ENCODE measurements around the gene ITGA8.
"Not testable (repeated sequence)": the region's sequence is repeated elsewhere in the genome, so short reads cannot be mapped to it uniquely, and the experiment has no call there.

Gene ITGA8

DNA sequence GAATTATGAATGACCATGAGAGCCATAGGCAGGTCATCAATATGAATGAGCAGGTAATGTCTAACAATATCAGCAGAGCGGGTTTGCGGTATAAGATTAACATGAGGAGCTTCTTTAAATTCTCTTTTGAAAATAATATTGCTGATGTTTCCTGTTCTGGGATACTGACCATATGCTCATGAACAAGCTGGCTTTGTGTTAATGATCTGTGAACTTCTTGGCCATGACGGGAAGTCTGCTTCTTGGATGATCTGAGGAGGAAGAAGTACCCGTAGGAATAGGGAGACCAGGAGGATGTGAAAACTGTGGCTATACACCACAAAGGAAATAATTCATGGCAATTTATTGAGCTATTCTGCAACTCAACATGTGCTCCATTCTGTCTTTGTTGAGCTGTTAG lies 38.6 kb downstream of the ITGA8 start:
- no peak for DNase-seq (ENCODE audit: low read depth in 2 of 2)

DNA sequence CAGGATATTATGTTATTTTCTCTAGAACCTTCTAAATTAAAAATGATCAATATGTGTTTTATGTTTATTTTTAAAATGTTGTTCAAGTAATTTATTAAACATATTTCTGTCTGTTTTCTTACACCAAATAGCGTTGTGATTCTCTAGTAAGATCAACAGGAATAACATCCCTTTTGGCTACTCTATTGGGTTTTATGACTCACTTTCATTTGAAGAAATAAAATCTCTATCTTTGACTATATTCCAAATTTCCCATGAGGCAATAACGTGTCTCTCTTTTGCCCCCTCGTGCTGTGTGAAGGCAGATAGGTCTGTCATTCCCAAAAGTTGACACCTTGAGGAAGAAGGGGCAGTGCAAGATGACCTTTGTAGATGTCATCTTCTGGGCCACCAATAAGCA lies 40.9 kb downstream of the ITGA8 start:
- no peak for DNase-seq (ENCODE audit: low read depth in 2 of 2)

DNA sequence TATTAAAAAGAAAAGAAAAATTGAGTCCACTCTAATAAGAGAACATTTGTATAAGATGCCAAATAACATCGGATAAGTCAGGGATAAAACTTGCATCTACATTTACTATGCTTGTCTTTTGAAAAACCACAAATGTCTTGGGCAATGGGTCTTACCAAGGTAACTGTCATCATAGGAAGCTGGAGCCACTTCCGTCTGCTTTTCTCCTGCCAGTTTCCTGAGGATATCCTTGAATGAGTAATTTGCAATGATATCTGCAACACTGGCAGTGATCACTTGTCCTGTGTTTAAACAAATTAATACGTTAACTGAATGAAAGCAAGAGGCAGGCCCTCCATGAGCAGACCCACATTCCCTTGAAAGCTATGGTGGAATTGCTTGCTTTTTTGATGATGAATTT lies 47.3 kb downstream of the ITGA8 start:
- DNase-seq (ENCODE audit: low read depth in 2 of 2) = no peak

DNA sequence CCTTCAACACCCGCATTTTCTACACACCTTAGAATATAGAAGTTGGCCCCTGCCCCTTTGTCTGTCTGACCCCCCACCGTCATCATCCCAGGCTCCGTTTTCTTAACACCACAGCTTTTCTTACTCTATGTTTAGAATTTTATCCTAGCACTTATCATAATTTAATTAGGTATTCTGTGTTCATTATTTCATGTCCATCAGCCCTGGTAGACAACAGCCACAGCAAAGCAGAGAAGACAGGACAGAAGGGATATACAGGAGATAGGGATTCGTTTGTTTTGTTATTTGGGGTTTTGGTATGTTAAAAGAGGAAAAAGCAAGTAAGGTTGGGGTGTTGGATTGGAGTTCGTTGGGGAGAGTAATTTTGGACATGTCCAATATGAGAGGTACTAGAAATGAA lies 48.8 kb downstream of the ITGA8 start:
- DNase-seq (ENCODE audit: low read depth in 2 of 2) = no peak

DNA sequence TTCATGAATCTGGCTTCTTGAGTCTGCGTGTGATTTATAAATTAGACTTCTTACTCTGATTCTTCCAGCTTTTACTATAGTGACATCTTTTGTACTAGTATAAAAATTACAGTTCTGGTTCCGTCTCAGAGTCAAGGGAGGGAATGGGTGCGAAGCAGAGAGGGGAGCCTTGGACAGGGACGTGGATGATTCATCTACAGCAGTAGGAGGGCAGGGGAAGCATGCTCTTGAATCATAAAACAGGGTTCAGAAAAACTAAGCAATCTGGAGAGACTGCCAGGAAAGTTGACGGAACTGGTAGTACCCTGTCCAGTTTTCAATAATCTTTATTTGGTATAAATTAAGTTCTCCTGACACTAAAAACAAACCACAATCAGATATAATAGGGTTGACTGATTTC lies 58.1 kb downstream of the ITGA8 start:
- no peak for DNase-seq (ENCODE audit: low read depth in 2 of 2)

DNA sequence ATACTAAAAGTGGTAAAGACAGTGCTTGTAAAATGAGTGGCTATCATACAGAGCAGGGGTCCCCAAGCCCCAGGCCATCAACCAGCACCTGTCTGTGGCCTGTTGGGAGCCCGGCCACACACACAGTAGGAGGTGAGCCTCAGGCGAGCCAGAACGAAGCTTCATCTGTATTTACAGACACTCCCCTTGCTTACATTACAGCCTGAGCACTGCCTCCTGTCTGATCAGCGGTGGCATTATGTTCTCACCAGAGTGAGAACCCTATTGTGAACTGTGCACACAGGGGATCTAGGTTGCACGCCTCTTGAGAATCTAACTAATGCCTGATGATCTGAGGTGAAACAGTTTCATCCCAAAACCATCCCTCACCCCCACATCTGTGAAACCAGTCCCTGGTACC lies 58.7 kb downstream of the ITGA8 start:
- no peak for DNase-seq (ENCODE audit: low read depth in 2 of 2)

DNA sequence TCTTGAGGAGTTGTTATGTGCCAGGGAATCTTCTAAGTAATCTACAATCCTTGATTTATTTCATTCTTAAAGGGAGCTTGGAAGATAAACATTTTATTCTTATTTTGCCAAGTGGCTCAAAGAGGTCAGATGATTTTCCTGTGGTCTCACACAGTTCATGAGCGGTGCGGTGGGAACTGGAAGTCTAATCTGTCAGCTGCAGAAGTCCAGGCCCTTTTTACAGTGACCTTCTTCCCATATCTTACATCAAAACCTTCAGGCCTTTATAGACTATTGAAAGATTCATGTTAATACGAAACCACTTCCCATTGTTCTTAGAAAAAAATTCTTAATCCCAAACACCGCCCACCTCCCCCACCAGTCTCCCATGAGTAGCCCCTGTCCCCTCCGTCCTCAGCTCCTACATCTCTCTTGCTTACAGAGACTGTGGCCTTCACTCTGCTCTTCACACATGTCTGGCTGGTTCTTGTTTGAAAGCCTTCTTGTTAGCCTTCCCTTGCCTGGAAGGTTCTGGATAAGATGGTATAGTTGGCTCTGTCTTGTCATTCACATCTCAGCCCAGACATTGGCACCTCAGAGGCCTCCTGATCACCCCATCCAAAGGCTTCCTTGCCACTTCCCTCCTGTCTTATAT lies 61.5 kb downstream of the ITGA8 start:
- DNase-seq (ENCODE audit: low read depth in 2 of 2) = no peak

DNA sequence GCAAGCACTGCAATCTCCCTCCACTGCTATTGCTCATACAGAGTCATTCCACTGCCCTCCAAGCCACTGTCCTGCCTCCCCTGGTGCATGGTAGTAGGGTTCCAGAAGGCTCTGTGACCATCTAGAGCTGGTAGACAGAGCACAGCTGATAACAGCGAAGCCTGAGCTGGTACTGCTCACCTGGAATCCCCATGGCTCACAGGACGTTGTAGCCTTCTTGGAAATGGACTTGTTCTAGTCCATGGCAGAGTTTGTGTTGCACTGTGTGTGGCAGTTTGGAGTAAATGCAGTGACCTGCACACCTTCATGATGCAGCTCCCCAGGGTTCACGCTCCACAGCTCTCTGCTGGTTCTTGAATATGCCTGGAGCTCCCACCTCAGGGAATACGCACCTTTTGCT lies 67.0 kb downstream of the ITGA8 start:
- no peak for DNase-seq (ENCODE audit: low read depth in 2 of 2)

DNA sequence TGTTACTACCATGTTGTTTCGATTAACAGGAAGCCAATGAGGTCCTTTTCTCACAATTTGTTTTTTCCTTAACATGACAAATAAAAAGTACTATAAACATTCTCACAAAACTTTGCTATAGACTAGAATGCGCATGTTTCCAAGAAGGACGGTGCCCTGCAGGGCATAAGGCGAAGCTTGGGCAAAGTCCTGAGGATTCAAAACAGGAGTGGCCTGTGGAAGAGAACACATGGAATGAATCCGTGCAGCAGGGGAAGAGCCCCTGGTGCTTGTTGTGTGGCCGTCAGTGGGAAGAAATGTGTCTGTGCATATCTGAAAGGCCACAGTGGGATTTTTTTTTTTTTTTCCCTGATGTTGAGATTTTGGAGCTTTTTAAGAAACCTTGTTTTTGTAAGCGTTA lies 67.6 kb downstream of the ITGA8 start:
- no peak for DNase-seq (ENCODE audit: low read depth in 2 of 2)

DNA sequence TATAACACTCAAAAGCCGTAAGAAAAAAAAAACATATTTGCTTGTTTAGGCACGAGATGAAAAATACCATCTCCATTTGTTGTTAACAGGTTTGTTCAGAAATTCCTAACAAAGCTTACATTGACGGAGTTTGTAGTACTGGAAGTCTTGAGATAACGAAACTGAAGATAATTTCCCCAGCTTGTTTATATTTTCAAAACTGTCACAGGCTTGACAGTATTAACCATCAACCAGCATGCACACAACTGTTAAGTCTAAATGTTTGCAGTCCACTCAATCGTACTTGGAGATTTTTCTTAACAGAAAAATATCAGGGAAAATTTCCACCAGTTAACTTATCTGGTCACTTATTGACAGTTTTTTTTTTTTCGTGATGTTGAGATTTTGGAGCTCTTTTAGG lies 68.5 kb downstream of the ITGA8 start:
- DNase-seq (ENCODE audit: low read depth in 2 of 2) = no peak

DNA sequence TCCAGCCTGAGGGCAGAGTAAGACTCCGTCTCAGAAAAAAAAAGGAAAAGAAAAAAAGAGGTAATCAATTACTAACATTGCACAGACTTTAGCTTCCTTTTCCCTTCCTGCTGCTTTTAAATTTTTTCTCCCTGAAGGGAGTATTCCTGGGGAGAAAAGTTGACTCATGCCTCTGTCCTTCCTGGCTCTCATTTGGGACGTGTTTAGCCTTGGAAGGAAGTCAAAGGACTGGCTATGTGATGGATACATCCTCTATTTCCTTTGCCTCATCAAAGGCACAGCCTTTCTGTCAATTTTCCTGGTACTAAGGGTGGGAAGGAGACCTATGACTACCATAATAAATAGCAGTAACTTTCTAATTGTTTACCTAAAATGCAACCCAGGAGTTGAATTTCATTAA lies 77.6 kb downstream of the ITGA8 start:
- no peak for DNase-seq (ENCODE audit: low read depth in 2 of 2)

DNA sequence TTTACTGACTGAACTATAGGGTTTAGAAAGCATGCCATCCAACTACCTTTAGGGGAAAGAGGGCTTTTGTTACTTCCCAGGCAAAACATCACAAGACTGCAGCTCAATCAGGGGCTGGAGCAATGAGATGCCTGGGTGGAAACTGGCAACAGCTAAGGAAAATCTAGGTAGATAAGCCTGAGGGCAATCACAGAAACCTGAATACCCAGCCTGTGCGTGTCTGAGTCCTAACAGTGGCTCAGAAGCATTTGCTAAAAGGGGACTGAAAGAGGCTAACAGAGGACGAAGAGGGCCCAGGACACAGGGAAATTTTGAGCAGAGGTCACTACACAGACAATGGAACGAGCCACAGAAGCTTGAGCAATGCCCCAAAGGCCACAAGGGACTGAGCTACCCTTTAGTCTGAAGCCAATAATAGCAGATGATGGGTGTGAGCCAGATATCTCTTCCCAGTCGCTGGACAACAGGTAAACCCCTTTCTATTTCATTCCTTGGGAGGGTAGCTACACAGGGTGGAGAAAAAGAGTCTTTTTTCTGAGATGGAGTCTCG lies 79.1 kb downstream of the ITGA8 start:
- DNase-seq (ENCODE audit: low read depth in 2 of 2) = no peak

DNA sequence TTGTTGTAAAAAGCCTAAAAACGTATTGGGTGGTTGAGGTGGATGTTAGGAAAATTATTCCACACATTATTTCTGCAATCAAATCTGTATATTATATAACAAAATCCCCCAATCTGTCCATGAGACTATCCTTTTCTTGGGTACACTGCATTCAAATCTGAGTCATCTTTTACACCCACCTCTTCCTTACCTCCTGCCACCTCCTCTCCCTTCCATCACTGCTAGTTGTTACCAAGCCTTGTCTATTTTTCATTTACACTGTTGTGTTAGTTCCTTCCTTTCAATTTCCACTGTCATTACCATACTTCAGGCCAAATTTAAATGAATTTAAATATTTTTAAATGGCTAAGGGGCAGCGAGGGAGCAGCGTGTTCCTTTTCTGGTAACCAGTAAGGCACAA lies 83.3 kb downstream of the ITGA8 start:
- DNase-seq (ENCODE audit: low read depth in 2 of 2) = no peak

DNA sequence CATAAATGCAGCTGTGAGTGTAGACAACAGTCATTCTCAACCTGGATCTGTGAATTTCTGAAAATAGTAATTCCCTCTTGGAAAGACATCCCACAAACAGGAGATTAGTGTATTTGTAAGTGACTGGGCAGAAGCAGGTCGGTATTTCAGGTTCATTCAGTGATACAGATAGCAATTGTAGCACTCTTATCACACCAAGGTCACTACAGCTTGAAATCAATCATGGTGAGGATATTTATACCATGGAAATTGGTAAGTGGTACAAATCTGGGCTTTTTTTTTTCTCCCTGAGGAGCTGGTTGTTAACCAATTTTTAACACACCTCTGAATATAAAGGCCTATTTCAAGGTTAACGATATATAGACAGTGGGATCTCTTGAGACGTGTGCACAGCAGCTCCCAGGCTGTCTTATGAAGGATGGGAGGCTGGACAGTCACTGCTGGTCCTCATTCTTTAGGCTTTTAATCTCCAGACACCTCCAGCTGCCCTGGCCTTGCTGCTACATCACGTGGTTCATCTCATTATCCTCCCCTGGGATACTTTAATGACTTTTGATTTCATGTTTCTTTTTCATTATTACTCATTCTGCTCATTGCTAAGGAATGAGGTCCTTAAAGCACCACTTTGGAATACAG lies 87.1 kb downstream of the ITGA8 start:
- no peak for DNase-seq (ENCODE audit: low read depth in 2 of 2)

DNA sequence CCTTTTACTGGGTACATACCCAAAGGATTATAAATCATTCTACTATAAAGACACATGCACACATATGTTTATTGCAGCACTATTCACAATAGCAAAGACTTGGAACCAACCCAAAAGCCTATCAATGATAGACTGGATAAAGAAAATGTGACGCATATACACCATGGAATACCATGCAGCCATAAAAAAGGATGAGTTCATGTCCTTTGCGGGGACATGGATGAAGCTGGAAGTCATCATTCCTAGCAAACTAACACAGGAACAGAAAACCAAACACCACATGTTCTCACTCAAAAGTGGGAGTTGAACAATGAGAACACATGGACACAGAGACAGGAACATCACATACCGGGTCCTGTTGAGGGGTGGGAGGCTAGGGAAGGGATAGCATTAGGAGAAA lies 88.5 kb downstream of the ITGA8 start:
- not testable (repeated sequence) for DNase-seq (ENCODE audit: low read depth in 2 of 2)

DNA sequence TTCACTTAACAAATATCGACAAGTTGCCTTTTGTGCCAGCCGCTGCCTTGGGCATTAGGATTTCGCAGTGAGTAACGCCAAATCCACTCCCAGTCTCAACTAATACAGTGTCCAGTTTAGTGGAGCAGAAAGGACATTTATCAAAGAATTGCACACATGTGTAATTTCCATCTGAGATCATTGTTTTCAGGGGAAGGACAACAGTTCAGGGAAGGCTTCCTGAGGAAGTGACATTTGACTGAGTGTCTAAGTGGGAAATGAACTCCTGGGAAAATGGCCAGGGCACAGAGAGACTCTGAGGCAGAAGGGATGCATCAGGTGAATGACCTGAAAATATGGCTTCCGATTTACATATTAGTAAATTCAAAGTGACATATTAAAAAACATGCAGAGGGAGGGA lies 89.4 kb downstream of the ITGA8 start:
- DNase-seq (ENCODE audit: low read depth in 2 of 2) = no peak

DNA sequence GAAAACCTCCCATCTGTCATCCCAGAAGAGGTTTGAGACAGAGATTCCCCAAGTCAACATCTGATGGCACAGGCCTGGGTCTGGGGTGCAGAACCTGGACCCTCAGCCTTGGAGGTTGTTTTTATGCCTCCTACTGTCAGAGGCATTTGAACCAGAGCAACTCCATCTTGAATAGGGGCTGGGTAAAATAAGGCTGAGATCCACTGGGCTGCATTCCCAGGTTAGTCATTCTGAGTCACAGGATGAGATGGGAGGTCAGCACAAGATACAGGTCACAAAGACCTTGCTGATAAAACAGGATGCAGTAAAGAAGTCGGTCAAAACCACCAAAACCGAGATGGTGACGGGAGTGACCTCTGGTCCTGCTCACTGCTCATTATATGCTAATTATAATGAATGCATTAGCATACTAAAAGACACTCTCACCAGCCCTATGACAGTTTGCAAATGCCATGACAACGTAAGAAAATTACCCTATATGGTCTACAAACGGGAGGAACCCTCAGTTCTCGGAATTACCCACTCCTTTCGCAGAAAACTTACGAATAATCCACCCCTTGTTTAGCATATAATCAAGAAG lies 92.0 kb downstream of the ITGA8 start:
- DNase-seq (ENCODE audit: low read depth in 2 of 2) = no peak

DNA sequence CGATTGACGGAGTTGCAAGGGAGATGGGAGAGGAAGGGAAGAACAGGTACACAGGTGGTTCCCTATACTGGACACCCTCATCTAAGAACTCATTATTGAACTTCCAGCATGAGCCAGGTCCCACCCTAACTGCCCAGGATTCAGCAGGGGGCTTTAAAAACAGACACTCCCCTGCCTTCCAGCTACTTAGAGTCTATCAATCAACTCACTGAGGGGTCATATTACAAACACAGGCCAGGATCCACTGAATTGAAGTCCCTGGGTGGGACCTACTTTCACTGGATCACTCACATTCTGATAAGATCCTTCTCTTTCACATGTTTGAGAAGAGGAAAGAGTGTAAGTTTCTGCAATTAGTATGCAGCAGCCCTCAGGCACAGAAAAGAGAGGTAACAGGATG lies 92.8 kb downstream of the ITGA8 start:
- DNase-seq (ENCODE audit: low read depth in 2 of 2) = no peak

DNA sequence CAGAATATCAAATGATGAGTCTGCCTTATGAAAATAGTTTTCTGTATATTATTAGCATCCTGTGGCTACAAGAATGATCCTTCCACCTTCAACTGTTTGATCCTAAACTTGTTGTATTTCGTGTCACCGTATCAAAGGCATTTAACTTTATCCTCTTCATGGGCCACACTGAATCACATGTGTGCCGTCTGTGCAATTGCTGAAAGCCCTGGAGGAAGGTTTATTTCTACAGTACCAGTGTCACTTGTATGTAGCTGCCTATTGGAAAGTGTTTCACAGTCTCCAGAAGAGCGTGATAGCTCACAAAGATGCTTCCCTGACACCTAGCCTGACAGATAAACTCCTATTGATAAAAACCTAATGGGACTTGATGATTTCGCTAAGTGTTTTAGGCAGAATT lies 94.5 kb downstream of the ITGA8 start:
- no peak for DNase-seq (ENCODE audit: low read depth in 2 of 2)

DNA sequence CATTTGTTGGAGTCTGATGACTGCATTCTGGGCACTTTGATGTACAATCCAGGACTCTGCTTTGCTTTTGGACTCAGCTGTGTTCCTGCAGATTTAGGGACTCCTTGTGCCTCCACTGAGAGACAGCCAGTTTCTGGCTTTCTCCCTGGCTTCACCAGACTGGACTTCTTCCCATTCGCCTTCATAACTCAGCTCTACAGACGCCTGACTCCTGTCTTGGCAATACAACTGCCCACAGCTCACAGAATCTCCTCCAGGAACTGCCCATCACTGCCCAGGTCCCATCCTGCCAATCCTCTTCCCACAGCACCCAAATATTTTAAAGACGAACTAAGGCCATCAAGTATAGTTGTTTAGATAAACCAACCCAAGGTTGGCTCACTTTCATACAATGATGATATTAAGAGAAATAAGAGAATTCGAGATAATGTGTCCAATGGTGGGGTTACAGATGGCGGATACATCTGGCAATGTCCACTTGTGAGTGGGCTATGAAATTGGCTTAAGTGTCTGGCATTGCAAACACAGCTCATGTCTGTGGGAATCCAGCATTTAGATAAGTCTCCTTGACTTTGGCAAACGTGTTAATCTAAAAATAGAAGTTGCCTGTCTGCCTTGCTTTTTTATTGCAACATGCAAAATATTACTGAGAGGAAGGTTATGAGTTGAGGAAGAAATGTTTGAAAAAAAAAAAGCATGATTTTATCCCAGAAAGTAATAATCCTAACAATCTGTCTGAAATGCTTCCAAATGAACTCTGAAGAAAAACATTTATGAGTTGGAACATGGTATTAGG lies 95.1 kb downstream of the ITGA8 start:
- no peak for DNase-seq (ENCODE audit: low read depth in 2 of 2)

DNA sequence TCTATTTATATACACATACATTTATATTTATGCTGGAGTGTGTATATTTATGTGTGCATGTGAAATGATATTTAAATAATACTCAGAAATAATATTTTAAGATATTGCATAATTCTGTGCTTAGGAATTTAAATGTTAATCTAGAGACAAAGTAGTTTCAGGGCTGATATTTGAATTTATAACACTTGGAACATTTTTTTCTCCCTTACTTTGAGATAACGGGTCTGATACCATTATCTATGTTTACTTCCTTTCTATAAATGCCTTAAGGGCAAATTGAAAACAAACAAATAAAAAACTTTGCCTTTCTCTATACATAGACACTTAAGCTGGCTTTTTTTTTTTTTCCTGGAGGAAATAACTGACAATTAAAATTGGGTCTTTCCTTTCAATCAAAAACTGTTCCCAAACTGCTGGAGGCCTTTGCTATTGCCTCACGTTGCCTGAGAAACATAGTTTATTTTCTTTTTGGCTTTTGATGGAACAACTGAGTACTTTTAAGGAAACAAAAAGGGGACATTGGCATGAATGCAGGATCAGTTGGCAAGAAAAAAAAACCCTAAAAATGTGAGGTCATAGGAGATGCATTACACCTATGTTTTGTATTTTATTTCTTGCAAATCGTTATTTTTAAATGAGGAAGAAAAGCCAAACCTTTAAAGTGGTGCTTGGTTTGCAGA lies 98.7 kb downstream of the ITGA8 start:
- DNase-seq (ENCODE audit: low read depth in 2 of 2) = no peak

DNA sequence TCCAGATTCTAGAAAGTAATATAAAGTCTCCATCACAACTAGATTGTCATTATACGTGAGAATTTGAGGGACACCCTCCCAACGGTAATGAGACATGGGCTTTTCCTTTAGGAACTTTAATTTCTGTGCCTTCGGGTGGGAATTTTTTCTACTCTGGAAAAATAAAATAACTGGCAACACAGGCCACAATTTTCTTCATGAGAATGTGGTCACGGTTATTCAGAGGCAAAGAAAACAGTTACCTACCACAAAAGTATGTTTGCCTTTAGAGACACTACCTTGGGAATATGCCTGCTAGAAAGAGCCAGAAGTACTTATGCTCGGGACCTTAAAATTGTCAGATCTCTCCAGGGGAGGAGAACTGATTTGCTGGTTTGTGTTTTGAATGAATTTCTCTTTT lies 99.4 kb downstream of the ITGA8 start:
- no peak for DNase-seq (ENCODE audit: low read depth in 2 of 2)

Measured in stimulated activated CD8-positive, alpha-beta memory T cell treated with anti-CD3 and anti-CD28 coated beads, Interleukin-15, amount 100 ng/mL, for 4 hours (primary cell).